Loucy (cell line): Measurements from ENCODE around the gene MYCBP2.

Experiments used
- EZH2phosphoT487 ChIP-seq: fragments of 200-600 bp; IDR thresholded peaks from 2 replicates; pipeline ENCODE4 v1.6.1; 2018; ENCODE audit warnings: antibody characterized with exemption, mild to moderate bottlenecking, moderate library complexity, borderline replicate concordance
- TF ChIP-seq, protein P1 (sequence below): fragments of 200-600 bp; sonication (generic); conservative IDR thresholded peaks from 2 replicates; pipeline ENCODE4 v1.5.1; 2014; ENCODE audit warnings: mild to moderate bottlenecking, antibody characterized with exemption, low read length

DNA sequence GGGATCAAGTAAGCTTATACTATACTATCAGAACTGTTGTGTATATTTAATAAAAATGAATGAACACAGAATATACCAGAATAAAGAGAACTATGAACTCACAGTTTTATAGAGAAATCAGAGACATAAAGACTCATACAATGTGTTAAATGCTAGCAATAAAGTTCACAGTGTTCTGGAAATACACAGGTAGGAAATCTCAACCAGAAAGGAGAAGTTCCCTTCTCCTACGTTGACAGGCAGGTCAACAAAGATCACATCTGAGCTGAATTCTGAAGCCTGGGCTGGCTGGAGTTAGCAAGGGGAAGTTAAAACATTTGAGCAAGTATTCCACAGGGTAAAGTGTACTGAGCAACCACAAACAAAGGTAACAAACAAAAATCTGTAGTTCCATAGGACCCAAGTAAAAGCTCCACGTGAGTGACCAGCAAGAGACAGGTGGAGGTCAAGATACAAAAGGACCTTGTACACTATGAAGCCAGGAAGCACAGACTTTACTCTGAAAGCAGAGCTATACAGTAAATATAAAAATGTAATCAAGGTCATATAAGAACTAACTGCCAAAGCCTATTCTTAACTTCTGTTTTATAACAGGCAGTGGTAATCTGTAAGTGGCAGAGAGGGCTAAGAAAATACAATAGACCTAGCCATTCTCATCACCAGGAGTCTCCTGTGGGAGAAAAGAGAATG, 312.9 kb downstream of the MYCBP2 start:
- TF ChIP-seq, protein P1, sequence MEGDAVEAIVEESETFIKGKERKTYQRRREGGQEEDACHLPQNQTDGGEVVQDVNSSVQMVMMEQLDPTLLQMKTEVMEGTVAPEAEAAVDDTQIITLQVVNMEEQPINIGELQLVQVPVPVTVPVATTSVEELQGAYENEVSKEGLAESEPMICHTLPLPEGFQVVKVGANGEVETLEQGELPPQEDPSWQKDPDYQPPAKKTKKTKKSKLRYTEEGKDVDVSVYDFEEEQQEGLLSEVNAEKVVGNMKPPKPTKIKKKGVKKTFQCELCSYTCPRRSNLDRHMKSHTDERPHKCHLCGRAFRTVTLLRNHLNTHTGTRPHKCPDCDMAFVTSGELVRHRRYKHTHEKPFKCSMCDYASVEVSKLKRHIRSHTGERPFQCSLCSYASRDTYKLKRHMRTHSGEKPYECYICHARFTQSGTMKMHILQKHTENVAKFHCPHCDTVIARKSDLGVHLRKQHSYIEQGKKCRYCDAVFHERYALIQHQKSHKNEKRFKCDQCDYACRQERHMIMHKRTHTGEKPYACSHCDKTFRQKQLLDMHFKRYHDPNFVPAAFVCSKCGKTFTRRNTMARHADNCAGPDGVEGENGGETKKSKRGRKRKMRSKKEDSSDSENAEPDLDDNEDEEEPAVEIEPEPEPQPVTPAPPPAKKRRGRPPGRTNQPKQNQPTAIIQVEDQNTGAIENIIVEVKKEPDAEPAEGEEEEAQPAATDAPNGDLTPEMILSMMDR, result no peak
- no peak for TF ChIP-seq EZH2phosphoT487
